NK-92 (cell line): ENCODE data around the gene RNU6-1.

Experiments
- DNase-seq: peaks from one replicate; lab custom pipeline; 2025; ENCODE audit not compliant: unreplicated experiment; lab: John Stamatoyannopoulos, UW

RNU6-1 gene

DNA sequence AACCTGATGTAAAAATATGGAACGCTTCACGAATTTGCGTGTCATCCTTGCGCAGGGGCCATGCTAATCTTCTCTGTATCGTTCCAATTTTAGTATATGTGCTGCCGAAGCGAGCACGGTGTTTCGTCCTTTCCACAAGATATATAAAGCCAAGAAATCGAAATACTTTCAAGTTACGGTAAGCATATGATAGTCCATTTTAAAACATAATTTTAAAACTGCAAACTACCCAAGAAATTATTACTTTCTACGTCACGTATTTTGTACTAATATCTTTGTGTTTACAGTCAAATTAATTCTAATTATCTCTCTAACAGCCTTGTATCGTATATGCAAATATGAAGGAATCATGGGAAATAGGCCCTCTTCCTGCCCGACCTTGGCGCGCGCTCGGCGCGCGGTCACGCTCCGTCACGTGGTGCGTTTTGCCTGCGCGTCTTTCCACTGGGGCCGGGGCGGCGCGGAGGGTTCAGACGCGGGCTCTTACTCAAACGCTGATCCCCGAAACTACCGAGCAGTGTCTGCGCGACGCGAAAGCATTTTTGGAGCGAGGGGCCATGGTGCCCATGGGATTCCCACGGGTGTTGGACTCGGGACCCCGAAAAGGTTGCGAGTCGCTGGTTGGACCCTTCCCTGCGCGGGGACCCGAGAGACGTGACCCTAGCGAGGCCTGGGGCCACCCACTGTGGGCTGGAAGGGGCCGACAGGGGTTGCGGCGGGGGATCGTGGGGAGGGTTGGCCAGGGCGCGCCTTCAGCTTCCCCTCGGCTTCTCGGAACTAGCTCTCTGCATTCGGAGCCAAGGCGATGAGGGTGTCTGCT, at the start of gene RNU6-1:
RNU6-1 (minus strand) TSS at position 117 of the 820 bp plus-strand sequence.
- DNase-seq: peak; percentile 47

DNA sequence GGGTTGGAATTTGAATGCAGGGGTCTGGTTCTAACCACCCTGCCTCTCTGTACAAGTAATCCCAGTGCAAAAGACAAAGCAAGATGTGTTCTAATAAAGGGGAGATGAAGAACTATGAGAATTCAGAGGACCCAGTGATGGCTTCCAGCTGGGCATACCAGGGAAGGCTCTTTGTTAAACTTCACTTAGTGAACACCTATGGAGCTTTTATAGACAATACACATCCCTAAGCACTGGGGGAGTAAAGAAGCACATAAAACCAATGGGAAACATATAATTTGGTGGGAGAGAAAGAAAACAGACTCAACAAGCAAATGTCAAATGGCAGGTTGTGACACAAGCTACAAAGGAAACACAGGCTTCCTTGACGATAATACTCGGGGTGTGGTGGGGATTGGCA, 47.9 kb upstream of the RNU6-1 start:
- DNase-seq: no peak

- no peak for DNase-seq
Observed at GRCh38 chr15:67885861-67886260, 46.0 kb upstream of the RNU6-1 start.

DNA sequence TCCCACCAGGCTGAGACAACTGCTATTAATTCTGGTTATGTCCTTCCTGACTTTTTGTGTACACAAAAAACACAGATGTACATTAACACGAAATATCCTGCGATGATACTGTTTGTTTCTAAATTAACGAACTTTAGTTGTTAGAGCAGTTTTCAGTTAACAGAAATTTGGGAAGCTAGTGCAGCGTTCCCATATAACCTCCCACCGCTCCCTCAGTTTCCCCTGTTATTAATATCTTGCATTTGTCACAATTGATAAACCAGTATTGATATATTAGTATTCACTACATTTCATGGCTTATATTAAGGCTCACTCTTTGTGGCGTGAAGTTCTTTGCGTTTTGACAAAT, 45.3 kb upstream of the RNU6-1 start:
- no peak for DNase-seq

GRCh38 chr15:67884514-67885174, 44.8 kb upstream of the RNU6-1 start:
- DNase-seq: no peak

GRCh38 chr15:67884009-67884408, 44.2 kb upstream of the RNU6-1 start:
- no peak for DNase-seq

DNA sequence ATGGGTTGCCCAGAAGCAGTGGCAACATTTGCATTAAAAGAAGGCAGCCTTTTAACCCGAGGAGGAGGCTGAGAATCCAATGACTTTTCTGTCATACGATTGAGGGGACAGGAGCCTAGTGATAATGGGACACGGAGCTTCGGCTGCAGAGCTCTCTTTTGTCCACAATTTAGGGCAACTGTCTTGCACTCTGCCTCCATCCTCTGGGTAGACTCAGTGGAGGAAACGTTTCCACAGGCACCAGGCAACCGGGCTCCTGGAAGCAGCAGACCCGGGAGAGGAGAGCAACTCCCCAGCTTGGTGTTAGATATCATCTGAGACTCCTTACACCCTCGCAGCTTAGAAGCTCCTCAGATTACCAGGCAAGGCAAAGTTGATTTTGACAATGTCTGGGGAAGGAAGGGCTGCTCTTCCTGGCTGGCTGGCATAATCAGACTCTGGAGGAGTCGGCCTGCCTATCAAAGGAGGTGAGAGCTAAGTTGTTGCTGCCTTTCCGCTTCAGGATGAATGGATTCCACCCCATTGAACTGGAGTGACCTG, 43.5 kb upstream of the RNU6-1 start:
- DNase-seq: no peak

- DNase-seq: no peak
Observed at GRCh38 chr15:67882487-67883233, 42.8 kb upstream of the RNU6-1 start.

- no peak for DNase-seq
Observed at GRCh38 chr15:67880651-67881182, 40.9 kb upstream of the RNU6-1 start.

- DNase-seq: no peak
Observed at GRCh38 chr15:67879440-67880129, 39.7 kb upstream of the RNU6-1 start.

DNA sequence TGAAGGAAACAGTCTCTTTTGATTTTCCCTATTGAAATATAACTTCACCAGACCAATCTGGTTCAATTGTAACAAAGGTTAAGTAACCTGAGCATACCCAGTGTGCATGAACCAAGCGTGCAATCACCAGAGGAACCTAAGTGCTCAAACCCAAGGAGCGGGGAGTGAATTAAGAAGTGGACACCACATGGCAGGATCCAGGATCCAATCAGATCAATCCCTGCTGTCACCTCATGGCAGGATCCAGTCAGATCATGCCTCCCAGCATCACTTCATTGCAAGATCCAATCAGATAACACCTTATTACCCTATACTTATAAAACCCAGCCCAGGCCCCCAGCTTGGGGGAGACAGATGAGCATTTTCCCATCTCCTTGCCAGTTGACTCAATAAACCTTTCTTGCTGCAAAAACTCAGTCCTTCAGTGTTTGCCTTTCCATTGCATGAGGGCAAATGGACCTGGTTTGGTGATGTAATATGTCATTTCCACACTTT, 38.9 kb upstream of the RNU6-1 start:
- DNase-seq: no peak

DNA sequence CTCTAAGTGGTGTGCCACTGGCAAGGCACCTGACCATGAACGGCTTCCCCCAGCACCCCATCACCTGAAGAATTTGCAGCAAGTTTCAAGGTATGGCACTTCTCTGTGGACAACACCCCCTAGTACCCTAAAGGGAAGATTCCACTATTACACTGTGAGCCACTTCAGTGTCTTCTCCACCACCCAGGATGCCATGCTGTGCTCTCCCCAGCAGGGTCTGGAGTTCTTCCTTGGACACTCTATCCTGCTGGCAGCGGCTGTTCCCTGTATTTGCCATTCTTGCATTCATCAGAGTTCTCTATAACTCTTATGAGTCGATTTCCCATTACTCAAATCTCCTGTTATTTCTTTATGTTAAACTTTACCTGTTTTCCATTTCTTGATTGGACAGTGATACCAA, 33.9 kb upstream of the RNU6-1 start:
- no peak for DNase-seq

GRCh38 chr15:67870868-67871408, 31.1 kb upstream of the RNU6-1 start:
- DNase-seq: no peak

DNA sequence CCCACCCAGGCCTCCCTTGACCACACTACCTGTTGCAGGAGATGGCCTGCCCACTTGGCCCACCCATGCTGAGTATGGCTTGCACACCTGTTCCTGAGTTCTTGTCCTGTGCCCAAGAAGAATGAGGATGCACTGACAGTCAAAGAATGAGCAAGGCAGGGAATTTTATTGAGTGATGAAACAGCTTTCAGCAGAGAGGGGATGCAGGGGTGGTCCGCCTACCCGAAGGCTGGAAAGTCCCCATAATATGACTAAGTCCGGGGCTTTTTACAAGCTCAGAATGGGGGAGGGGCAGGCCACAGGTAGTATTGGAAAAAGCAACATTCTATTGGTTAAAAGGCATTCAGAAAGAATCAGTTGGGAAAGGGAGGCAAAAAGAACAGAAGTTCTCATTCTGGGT, 29.9 kb upstream of the RNU6-1 start:
- no peak for DNase-seq

- DNase-seq: no peak
Observed at GRCh38 chr15:67865766-67866165, 25.9 kb upstream of the RNU6-1 start.

GRCh38 chr15:67865331-67865730, 25.5 kb upstream of the RNU6-1 start:
- no peak for DNase-seq

DNA sequence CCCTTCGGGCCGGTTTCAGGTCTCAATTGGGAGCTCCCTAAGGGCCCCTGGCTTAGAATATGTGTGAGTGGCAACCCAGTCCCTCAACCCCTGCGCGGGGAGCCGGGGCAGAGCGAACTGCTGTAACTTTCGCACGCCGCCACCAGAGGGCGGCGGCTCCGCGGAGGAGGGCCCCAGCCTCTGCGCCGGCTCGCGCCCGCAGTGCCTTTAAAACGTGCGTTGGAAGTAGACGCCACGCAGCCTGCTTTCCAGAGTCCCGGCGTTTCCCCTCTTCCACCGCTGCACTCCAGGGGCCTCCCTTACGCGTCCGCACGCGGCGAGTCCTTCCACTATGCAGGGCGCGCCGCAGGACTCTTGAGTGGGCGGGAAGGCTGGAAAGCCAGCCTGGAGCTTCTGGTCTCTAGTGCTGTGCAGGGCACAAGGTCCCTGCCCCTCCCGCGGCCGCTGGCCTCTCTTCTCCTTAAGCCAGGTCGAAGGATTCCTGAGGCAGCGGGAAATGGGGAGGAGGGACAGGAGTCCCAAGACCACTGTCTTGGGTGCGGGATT, 23.7 kb upstream of the RNU6-1 start:
- DNase-seq: no peak

DNA sequence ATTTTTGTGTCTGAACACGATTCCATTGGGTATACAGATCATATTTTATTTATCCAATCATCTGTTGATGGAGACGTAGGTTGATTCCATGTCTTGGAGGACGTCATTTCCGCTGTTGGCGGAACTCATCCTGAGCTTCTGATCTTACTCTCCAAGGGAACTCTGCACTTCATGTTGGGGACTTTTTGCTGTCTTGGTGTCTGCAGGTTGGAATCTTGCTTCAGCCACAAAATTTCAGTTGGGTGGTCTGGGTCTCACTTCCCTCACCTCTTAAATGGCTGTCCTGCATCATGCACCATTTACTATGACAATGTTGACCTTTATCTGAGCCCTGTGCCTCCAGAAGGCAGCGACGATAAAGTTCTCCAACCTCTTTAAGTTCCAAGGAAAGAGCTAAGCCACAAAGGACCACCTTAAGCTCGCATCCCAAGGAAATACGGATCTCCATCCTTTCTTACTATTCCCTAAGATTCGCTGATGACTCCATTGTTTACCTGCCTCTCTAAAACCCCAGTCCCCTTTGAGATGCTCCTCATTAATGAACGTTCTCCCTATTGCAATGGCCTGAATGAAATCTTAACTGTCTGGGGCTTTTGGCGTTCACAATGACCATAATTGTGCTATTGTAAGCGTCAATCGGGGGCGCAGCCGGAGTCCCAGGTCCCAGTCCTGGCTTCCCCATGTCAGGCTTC, 23.1 kb upstream of the RNU6-1 start:
- DNase-seq: no peak

DNA sequence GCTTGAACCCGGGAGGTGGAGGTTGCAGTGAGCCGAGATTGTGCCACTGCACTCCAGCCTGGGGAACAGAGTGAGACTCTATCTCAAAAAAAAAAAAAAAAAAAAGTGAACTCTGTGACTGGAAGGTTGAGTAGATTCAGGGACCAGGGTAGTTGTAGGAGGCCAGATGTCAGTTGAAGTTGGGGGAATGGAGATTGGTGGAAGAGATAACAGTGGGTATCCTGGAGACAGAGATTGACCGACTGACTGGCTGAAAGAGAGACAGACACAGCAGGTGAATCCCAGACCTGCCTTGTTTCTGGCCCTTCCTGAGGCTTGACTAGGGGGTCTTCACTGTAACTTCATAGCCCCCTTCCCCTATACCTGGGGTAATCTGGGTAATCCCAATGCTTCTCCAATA, 22.1 kb upstream of the RNU6-1 start:
- no peak for DNase-seq
